ENCODE results near the gene RNF213.

Gene RNF213

DNA sequence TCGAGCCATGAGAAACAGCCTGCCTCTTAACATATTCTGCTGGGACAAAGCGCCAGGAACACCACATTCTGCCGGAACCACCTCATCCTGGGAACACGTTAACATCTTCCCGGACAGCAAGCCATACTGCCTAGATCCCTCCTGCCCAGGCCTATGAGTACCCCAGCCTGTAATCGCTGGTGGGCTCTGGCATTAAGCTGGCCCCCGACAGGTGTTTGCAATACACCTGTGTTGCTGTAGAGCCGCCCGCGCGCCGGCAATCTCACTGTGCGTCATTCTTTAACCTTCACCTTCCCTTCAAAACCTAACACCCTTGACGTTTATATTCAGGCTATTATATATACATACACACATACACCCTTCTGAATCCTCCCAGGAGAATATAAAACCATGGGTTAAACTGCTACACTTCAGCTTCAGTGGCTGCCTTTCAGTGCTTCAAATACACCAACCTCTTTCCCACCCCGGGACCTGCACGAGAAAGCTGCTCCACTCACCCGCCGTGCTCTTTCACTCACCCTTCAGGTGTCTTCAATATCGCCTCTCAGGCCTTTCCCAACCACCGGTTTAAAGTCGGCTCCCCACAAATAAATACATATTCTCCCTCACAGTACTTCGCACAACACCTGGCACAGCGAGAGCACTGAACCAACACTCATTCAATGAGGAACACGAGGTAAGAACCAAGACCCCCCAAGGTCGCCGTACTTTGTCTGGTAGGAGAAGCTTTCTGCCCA lies 153.3 kb downstream of the RNF213 start:
- H3K9ac ChIP-seq (ENCODE audit: low read length in 2 of 2) = peak overlapping the region; percentile 77 to 97
- H3K27me3 ChIP-seq (ENCODE audit: control insufficient read depth in 1 of 2, insufficient read depth in 2 of 2, low read length in 2 of 2) = no peaks in the 10 kb centered on the region
- H3K9me3 ChIP-seq (ENCODE audit: control insufficient read depth in 2 of 2, low read length in 2 of 2) = no peaks in the 10 kb centered on the region
- H3K36me3 ChIP-seq (ENCODE audit: control insufficient read depth in 2 of 2, insufficient read depth in 2 of 2, low read length in 2 of 2) = peaks cover 10 to 15% of the 10 kb centered on the region in 2 donors
- H3K27ac ChIP-seq (ENCODE audit: low read length) = no peak overlapping the region
- peaks cover 29% of the 10 kb centered on the region for H3K4me1 ChIP-seq (ENCODE audit: control insufficient read depth, insufficient read depth, low read length)
- H3K4me3 ChIP-seq (ENCODE audit: low read length in 2 of 2) = peak overlapping the region; percentile 88 to 100

DNA sequence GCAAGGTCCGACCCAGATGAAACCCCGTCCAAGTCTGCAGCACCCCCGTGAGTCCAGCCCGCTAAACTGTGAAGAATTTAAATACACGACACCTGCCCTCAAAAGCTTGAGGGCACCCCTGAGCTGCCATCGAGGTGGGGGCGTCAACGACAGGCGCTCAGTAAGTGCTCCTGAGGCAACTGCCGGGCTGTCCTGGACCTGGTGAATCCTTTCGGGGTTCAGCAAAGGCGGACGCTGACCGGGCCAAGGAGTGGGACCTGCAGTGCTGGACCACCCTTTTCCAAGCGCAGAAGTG lies 153.8 kb downstream of the RNF213 start:
- Histone ChIP-seq H3K9ac (ENCODE audit: low read length in 2 of 2) (peak overlapping the region; percentile 77 to 97), H3K4me1 (ENCODE audit: control insufficient read depth, insufficient read depth, low read length) (peaks cover 29% of the 10 kb centered on the region), H3K4me3 (ENCODE audit: low read length in 2 of 2) (peak overlapping the region; percentile 88 to 100), H3K27ac (ENCODE audit: low read length) (peak overlapping the region; percentile 94), H3K27me3 (ENCODE audit: control insufficient read depth in 1 of 2, insufficient read depth in 2 of 2, low read length in 2 of 2) (no peaks in the 10 kb centered on the region), H3K9me3 (ENCODE audit: control insufficient read depth in 2 of 2, low read length in 2 of 2) (no peaks in the 10 kb centered on the region), H3K36me3 (ENCODE audit: control insufficient read depth in 2 of 2, insufficient read depth in 2 of 2, low read length in 2 of 2) (peaks cover 10 to 15% of the 10 kb centered on the region in 2 donors)

DNA sequence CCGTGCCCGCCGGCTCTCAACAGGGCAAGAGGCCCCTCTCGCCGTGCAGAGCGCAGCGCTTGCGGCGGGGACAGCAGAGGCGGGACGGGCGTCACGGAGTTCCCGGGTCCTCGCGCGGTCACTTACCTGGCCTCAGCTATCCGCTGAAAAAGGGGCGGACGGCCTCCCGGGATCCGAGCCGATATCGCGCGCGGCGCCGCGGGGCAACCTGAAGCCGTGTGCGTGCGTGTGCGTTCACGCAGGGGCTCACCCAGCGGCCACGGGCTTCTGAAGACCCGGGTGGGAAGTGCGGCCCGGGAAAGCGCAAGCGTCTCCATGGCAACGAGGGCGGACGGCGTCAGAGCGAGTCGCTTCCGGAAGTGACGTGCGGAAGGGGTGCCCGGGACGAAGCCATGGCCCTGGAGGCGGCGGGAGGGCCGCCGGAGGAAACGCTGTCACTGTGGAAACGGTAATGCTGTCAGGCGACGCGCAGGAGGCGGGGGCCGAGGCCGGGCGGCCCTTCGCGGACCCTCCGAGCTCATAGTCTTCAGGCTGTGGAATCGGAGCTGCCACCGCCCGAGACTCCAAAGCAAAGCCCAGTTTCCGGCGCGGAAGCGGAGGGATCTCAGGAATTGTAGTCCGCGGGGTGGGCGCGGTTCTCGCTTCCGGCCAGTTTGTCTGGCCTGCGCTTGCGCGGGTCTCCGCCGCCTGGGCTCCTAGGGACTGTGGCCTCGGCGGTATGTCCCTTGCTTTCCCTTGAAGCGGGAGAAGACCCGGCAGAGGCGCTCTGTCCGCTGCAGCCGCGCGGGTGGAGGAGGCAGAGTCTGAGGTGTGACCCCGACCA lies 154.4 kb downstream of the RNF213 start, which contains the start of gene ENDOV:
Gene ENDOV (plus strand): TSS at position 365 of the 823 bp plus-strand sequence. CDS start 28 bp downstream, at position 393.
- peak within 1 kb of the TSS; percentile 88 to 100 for H3K4me3 ChIP-seq (ENCODE audit: low read length in 2 of 2)
- peak within 1 kb of the TSS; percentile 94 for H3K27ac ChIP-seq (ENCODE audit: low read length)
- peaks cover 29% of the 10 kb centered on the region for H3K4me1 ChIP-seq (ENCODE audit: control insufficient read depth, insufficient read depth, low read length)
- H3K36me3 ChIP-seq (ENCODE audit: control insufficient read depth in 2 of 2, insufficient read depth in 2 of 2, low read length in 2 of 2) = peaks cover 15 to 16% of the 10 kb centered on the region in 2 donors
- peak within 1 kb of the TSS; percentile 77 to 97 for H3K9ac ChIP-seq (ENCODE audit: low read length in 2 of 2)
- H3K27me3 ChIP-seq (ENCODE audit: control insufficient read depth in 1 of 2, insufficient read depth in 2 of 2, low read length in 2 of 2) = no peaks in the 10 kb centered on the region
- no peaks in the 10 kb centered on the region for H3K9me3 ChIP-seq (ENCODE audit: control insufficient read depth in 2 of 2, low read length in 2 of 2)

DNA sequence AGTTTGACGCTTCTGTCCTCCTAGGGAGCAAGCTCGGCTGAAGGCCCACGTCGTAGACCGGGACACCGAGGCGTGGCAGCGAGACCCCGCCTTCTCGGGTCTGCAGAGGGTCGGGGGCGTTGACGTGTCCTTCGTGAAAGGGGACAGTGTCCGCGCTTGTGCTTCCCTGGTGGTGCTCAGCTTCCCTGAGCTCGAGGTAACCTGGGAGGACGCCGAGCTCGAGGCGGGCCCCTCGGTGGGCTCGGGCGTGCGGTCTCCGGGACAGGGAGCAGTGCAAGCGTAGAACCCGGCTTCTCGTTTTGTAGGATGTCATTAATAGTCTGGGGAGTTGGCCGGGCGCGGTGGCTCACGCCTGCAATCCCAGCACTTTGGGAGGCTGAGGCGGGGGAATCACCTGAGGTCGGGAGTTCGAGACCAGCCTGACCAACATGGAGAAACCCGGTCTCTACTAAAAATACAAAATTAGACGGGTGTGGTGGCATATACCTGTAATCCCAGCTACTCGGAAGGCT lies 155.0 kb downstream of the RNF213 start:
- peaks cover 29% of the 10 kb centered on the region for H3K4me1 ChIP-seq (ENCODE audit: control insufficient read depth, insufficient read depth, low read length)
- peaks cover 17 to 18% of the 10 kb centered on the region in 2 donors for H3K36me3 ChIP-seq (ENCODE audit: control insufficient read depth in 2 of 2, insufficient read depth in 2 of 2, low read length in 2 of 2)
- peak overlapping the region; percentile 77 to 97 for H3K9ac ChIP-seq (ENCODE audit: low read length in 2 of 2)
- H3K9me3 ChIP-seq (ENCODE audit: control insufficient read depth in 2 of 2, low read length in 2 of 2) = no peaks in the 10 kb centered on the region
- peak overlapping the region; percentile 88 to 100 for H3K4me3 ChIP-seq (ENCODE audit: low read length in 2 of 2)
- no peaks in the 10 kb centered on the region for H3K27me3 ChIP-seq (ENCODE audit: control insufficient read depth in 1 of 2, insufficient read depth in 2 of 2, low read length in 2 of 2)
- H3K27ac ChIP-seq (ENCODE audit: low read length) = peak overlapping the region; percentile 94

DNA sequence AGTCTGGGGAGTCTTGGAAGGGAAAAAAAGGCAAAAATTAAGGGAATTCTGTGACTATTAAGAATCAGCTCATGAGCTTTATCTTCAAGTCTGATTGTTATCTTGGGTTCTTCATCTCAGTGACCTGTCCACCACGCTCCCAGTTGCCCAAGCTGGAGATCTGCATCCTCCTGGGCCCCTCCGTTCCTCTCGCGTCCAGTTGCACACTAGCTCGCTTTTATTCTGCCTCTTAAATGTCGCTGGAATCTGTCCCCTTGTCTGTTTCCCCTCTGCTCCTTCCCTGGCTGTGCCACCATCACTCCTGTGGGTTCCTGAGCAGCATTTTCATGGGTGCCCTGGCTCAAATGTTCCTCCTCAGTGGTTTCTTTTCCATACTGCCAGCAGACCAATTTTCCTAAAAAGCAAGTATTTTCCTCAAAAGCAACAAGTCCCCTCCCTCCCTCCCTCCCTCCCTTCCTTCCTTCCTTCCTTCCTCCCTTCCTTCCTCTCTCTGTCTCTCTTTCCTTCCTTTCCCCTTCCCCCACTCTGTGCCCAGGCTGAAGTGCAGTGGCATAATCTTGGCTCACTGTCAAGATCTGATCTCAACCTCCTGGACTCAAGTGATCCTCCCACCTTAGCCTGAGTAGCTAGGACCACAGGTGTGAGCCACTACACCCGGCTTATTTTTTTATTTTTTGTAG lies 155.7 kb downstream of the RNF213 start:
- no peaks in the 10 kb centered on the region for H3K9me3 ChIP-seq (ENCODE audit: control insufficient read depth in 2 of 2, low read length in 2 of 2)
- H3K27me3 ChIP-seq (ENCODE audit: control insufficient read depth in 1 of 2, insufficient read depth in 2 of 2, low read length in 2 of 2) = no peaks in the 10 kb centered on the region
- H3K9ac ChIP-seq (ENCODE audit: low read length in 2 of 2) = no peak overlapping the region
- peaks cover 17 to 18% of the 10 kb centered on the region in 2 donors for H3K36me3 ChIP-seq (ENCODE audit: control insufficient read depth in 2 of 2, insufficient read depth in 2 of 2, low read length in 2 of 2)
- H3K4me1 ChIP-seq (ENCODE audit: control insufficient read depth, insufficient read depth, low read length) = peaks cover 29% of the 10 kb centered on the region
- no peak overlapping the region for H3K27ac ChIP-seq (ENCODE audit: low read length)
- H3K4me3 ChIP-seq (ENCODE audit: low read length in 2 of 2) = peak overlapping the region; percentile 88 to 100

DNA sequence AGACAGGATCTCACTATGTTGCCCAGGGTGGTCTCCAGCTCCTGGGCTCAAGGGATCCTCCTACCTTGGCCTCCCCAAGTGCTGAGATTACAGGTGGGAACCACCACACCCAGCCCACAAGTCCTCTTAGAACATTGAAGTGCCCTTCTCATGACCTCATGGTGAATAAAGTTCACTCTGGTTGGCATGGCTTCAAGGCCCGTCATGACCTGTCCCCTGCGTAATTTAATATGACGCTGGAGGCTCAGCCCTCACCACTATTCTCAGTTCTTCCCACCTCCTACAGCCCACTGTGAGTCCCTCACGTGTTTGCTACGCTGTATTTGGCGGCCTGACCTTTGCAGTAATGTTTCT lies 156.3 kb downstream of the RNF213 start:
- peak overlapping the region in 1 of 2 donors; percentile 21 for H3K9ac ChIP-seq (ENCODE audit: low read length in 2 of 2)
- H3K9me3 ChIP-seq (ENCODE audit: control insufficient read depth in 2 of 2, low read length in 2 of 2) = no peaks in the 10 kb centered on the region
- H3K36me3 ChIP-seq (ENCODE audit: control insufficient read depth in 2 of 2, insufficient read depth in 2 of 2, low read length in 2 of 2) = peaks cover 17 to 18% of the 10 kb centered on the region in 2 donors
- peaks cover 29% of the 10 kb centered on the region for H3K4me1 ChIP-seq (ENCODE audit: control insufficient read depth, insufficient read depth, low read length)
- no peak overlapping the region for H3K27ac ChIP-seq (ENCODE audit: low read length)
- no peaks in the 10 kb centered on the region for H3K27me3 ChIP-seq (ENCODE audit: control insufficient read depth in 1 of 2, insufficient read depth in 2 of 2, low read length in 2 of 2)
- no peak overlapping the region for H3K4me3 ChIP-seq (ENCODE audit: low read length in 2 of 2)

DNA sequence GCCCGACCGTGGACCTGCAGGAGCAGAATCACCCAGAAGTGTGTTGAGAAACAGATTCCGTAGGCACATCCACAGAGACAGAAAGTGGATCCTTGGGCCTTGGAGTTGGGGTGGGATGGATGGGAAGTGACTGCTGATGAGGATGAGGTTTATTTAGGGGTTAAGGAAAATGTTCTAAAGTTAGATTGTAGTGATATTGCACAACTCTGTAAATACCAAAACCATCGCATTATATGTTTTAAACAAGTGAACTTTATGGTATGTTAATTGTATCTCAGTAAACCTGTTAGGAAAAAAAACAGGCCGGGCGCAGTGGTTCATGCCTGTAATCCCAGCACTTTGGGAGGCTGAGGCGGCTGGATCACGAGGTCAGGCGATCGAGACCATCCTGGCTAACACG lies 157.9 kb downstream of the RNF213 start:
- Histone ChIP-seq H3K4me1 (ENCODE audit: control insufficient read depth, insufficient read depth, low read length) (peaks cover 27% of the 10 kb centered on the region), H3K27ac (ENCODE audit: low read length) (no peak overlapping the region), H3K36me3 (ENCODE audit: control insufficient read depth in 2 of 2, insufficient read depth in 2 of 2, low read length in 2 of 2) (peaks cover 17 to 18% of the 10 kb centered on the region in 2 donors), H3K9ac (ENCODE audit: low read length in 2 of 2) (no peak overlapping the region), H3K27me3 (ENCODE audit: control insufficient read depth in 1 of 2, insufficient read depth in 2 of 2, low read length in 2 of 2) (no peaks in the 10 kb centered on the region), H3K9me3 (ENCODE audit: control insufficient read depth in 2 of 2, low read length in 2 of 2) (no peaks in the 10 kb centered on the region), H3K4me3 (ENCODE audit: low read length in 2 of 2) (no peak overlapping the region)

DNA sequence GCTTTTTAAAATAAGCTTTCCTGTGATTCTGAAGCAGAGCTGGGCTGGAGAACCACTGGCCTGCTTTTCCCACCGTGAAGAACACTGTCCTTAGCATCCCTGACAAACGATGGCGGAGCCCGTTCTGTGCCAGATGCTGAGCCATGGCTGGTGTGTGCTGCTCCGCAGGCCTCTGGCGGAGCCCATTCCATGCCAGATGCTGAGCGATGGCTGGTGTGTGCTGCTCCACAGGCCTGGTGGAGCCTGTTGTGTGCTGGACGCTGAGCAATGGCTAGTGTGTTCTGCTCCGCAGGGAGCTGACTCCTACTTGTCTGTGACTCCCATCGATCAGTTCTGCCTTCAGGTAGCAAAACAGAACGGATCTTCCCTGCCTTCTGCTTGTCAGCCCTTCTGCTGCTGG lies 158.6 kb downstream of the RNF213 start:
- Histone ChIP-seq H3K27ac (ENCODE audit: low read length) (no peak overlapping the region), H3K36me3 (ENCODE audit: control insufficient read depth in 2 of 2, insufficient read depth in 2 of 2, low read length in 2 of 2) (peaks cover 17 to 18% of the 10 kb centered on the region in 2 donors), H3K9me3 (ENCODE audit: control insufficient read depth in 2 of 2, low read length in 2 of 2) (no peaks in the 10 kb centered on the region), H3K4me3 (ENCODE audit: low read length in 2 of 2) (no peak overlapping the region), H3K4me1 (ENCODE audit: control insufficient read depth, insufficient read depth, low read length) (peaks cover 20% of the 10 kb centered on the region), H3K9ac (ENCODE audit: low read length in 2 of 2) (no peak overlapping the region), H3K27me3 (ENCODE audit: control insufficient read depth in 1 of 2, insufficient read depth in 2 of 2, low read length in 2 of 2) (no peaks in the 10 kb centered on the region)

DNA sequence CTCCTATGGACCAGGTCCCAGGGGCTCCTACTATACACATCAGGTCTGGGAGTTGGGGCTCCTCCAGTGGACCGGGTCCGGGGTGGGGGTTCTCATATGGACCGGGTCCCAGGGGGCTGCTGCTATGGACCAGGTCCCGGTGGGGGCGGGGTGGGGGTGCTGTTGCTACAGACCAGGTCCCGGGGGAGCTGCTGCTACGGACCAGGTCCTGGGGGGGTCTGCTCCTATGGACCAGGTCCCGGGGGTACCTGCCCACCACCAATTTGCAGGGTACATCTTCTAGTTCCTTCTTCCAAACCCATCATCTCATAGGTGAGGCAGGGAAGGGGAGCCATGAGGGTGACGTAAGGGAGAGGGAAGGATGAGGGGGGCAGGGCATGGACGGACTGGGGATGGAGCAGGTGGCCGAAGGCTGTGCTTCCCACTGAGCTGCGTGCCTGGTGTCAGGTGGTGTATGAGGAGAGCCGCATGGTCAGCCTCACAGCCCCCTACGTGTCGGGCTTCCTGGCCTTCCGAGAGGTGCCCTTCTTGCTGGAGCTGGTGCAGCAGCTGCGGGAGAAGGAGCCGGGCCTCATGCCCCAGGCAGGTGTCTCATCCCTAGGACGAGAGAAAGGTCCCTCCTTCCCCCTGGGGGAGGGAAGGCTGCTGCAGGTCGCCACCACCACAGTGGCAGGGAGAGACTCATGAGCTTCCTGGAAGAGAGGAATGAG lies 160.9 kb downstream of the RNF213 start:
- Histone ChIP-seq H3K36me3 (ENCODE audit: control insufficient read depth in 2 of 2, insufficient read depth in 2 of 2, low read length in 2 of 2) (peaks cover 17 to 18% of the 10 kb centered on the region in 2 donors), H3K27me3 (ENCODE audit: control insufficient read depth in 1 of 2, insufficient read depth in 2 of 2, low read length in 2 of 2) (no peaks in the 10 kb centered on the region), H3K9ac (ENCODE audit: low read length in 2 of 2) (no peak overlapping the region), H3K9me3 (ENCODE audit: control insufficient read depth in 2 of 2, low read length in 2 of 2) (no peaks in the 10 kb centered on the region), H3K4me1 (ENCODE audit: control insufficient read depth, insufficient read depth, low read length) (peaks cover 12% of the 10 kb centered on the region), H3K27ac (ENCODE audit: low read length) (no peak overlapping the region), H3K4me3 (ENCODE audit: low read length in 2 of 2) (no peak overlapping the region)

DNA sequence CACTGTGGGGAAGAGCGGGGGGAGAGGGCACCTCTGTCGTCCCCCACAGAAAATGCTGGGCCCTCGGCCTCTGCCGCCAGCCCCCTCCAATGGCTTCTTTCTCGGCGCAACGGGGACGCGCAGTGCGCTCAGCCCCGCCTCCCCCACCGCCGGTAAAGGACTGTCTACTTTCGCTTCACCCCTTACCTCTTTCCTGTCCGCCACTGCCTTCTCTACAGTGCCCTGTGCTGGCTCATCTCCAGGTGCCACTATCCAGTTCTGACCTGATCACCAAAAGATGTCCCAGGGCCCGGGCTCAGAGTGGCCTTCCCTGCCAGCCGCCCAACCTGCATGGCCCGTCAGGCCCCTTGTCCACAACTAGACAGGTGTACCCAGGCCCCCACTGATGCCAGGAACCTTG lies 161.6 kb downstream of the RNF213 start:
- Histone ChIP-seq H3K27ac (ENCODE audit: low read length) (no peak overlapping the region), H3K27me3 (ENCODE audit: control insufficient read depth in 1 of 2, insufficient read depth in 2 of 2, low read length in 2 of 2) (no peaks in the 10 kb centered on the region), H3K4me1 (ENCODE audit: control insufficient read depth, insufficient read depth, low read length) (peaks cover 14% of the 10 kb centered on the region), H3K9ac (ENCODE audit: low read length in 2 of 2) (no peak overlapping the region), H3K36me3 (ENCODE audit: control insufficient read depth in 2 of 2, insufficient read depth in 2 of 2, low read length in 2 of 2) (peaks cover 15 to 17% of the 10 kb centered on the region in 2 donors), H3K9me3 (ENCODE audit: control insufficient read depth in 2 of 2, low read length in 2 of 2) (no peaks in the 10 kb centered on the region), H3K4me3 (ENCODE audit: low read length in 2 of 2) (no peak overlapping the region)

Measured in stomach smooth muscle (tissue), 2 donors.